ENCODE data around the gene RABGAP1L. TPM values are rescaled to one million over a fixed set of nuclear protein-coding genes. Genes with fewer than 3 reads are reported as not detected.

RABGAP1L gene
- total and polyA plus RNA-seq, 2 of the 8 experiments (the other 6 are each of a cell fraction or from before 2014, with no cell fraction given), result 33.3 to 156 TPM

GRCh38 chr1:174367892-174368291 is 208.6 kb downstream of the RABGAP1L start (continued):
- TF ChIP-seq CHD7 (IDR thresholded peaks at IDR 0.05; ENCODE audit: insufficient replicate concordance, low read length) (no peak), TBP (IDR thresholded peaks at IDR 0.05; ENCODE audit: low read depth, low read length) (no peak), POLR2A (IDR thresholded peaks at IDR 0.05; ENCODE audit: control extremely low read depth in 1 of 2, low read depth in 2 of 2, low read length in 2 of 2) (no peak), SUZ12 (IDR thresholded peaks at IDR 0.05; ENCODE audit: low read length) (no peak), ATF2 (IDR thresholded peaks at IDR 0.05; ENCODE audit: low read length) (no peak), YY1 (IDR thresholded peaks at IDR 0.05; ENCODE audit: low read depth, low read length) (no peak)

All from H1 (cell line).